Measurements from ENCODE around the gene OR2V2. TPM values are rescaled to one million over a fixed set of nuclear protein-coding genes. Genes with fewer than 3 reads are reported as not detected.

OR2V2 gene
- total and polyA plus RNA-seq, 2 donors (not counting 1 experiment from before 2014, with no cell fraction given) = not detected

GRCh38 chr5:181205761-181206649, 58.6 kb downstream of the OR2V2 start:
- ChIA-PET POLR2A (interaction anchor here (1.3 to 3.6 kb wide), 5 partner anchors 9 to 33 kb away, joined by 3 to 73 read pairs (median 7); no protein-coding TSS in a partner anchor), CTCF (interaction anchor here (0.7 to 7.9 kb wide), 8 partner anchors 11 to 55 kb away, joined by 3 to 105 read pairs (median 10); partner anchors contain the start of genes RACK1, TRIM41 and TRIM52)
- H3K27ac ChIP-seq (ENCODE audit: low read length in 2 of 2) = no peak overlapping the region
- DNase-seq = peak; percentile 59
- intact Hi-C loops (cut with micrococcal nuclease) = loop anchor here (1.0 to 5.0 kb wide), 2 partner anchors 15 to 36 kb away; partner anchors contain the start of gene RACK1
- no peak for ATAC-seq (ENCODE audit: low read depth)
- H3K27ac Mint-ChIP-seq = peak overlapping the region; percentile 95
- peaks cover 23 to 35% of the 10 kb centered on the region in 2 donors for H3K4me1 ChIP-seq (ENCODE audit: control insufficient read depth in 2 of 2, insufficient read depth in 2 of 2, low read length in 2 of 2)
- no peak for TF ChIP-seq CTCF (IDR thresholded peaks at IDR 0.05)
- no peak for TF ChIP-seq EZH2 (IDR thresholded peaks at IDR 0.05; ENCODE audit: borderline replicate concordance, insufficient read depth, low read depth, low read length, poor library complexity, severe bottlenecking)
- H3K79me2 ChIP-seq (ENCODE audit: control insufficient read depth, insufficient read depth, low read length) = no peaks in the 10 kb centered on the region
- H3K9me3 ChIP-seq (ENCODE audit: control extremely low read depth in 1 of 3, control insufficient read depth in 2 of 3, insufficient read depth in 1 of 3, low read length in 2 of 3) = peaks cover 0 to 20% (median 2%) of the 10 kb centered on the region in 3 donors
- H3K9me3 Mint-ChIP-seq (ENCODE audit: insufficient read depth) = no peaks in the 10 kb centered on the region
- peak overlapping the region; percentile 98 for H3K4me3 Mint-ChIP-seq
- no peaks in the 10 kb centered on the region for H3K36me3 ChIP-seq (replicated peaks in 1 of 2; ENCODE audit: control extremely low read depth in 1 of 2, control insufficient read depth in 1 of 2, extremely low read depth in 1 of 2, insufficient read depth in 2 of 2, low read length in 1 of 2)
- peak overlapping the region; percentile 94 for H3K4me2 ChIP-seq (replicated peaks; ENCODE audit: low read depth, low read length, poor library complexity, severe bottlenecking)
- H2AFZ ChIP-seq (ENCODE audit: insufficient read depth, low read depth, low read length, poor library complexity, severe bottlenecking) = peak overlapping the region; percentile 69
- H3K27me3 ChIP-seq (replicated peaks in 1 of 4; ENCODE audit: control extremely low read depth in 1 of 4, control insufficient read depth in 3 of 4, insufficient read depth in 4 of 4, low read length in 3 of 4) = peaks cover 0 to 26% (median 12%) of the 10 kb centered on the region in 4 experiments
- H4K20me1 ChIP-seq (ENCODE audit: control insufficient read depth, insufficient read depth, low read length, poor library complexity, severe bottlenecking) = no peaks in the 10 kb centered on the region
- H3K27me3 Mint-ChIP-seq = peaks cover 14% of the 10 kb centered on the region
- peak overlapping the region; percentile 65 for H3K9ac ChIP-seq (ENCODE audit: low read length)
- WGBS (ENCODE audit: insufficient coverage) = 2% methylated on average over 37 of the region's 37 CpGs
- peak overlapping the region; percentile 54 to 71 (median 68) for H3K4me3 ChIP-seq (ENCODE audit: control extremely low read depth in 1 of 5, extremely low read depth in 1 of 5, insufficient read depth in 1 of 5, low read depth in 2 of 5, low read length in 4 of 5)
- H3K4me1 Mint-ChIP-seq = peaks cover 40% of the 10 kb centered on the region

All from B cell (primary cell).